ENCODE measurements around the gene FAF1.
"Not testable (repeated sequence)": the region's sequence is repeated elsewhere in the genome, so short reads cannot be mapped to it uniquely, and the experiment has no call there.

FAF1 gene

DNA sequence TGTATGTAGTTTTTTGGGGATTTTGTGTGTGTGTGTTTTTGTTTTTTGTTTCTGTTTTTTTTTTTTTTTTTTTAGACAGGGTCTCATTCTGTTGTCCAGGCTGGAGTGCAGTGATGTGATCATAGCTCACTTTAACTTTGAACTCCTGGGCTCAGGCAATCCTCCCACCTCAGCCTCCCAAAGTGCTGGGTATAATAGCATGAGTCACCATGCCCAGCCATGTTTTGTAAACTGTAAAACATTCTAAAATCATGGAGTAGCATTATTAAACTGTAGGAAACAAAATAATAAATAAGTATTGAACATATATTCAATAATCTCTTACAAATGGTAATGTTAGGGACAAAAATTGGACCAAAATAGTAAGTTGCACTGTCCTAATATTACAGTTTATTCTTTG is 124.0 kb downstream of the FAF1 start:
- no peak for DNase-seq

GRCh38 chr1:50833216-50833615 is 126.9 kb downstream of the FAF1 start:
- no peak for DNase-seq

GRCh38 chr1:50832167-50832566 is 127.9 kb downstream of the FAF1 start:
- no peak for DNase-seq

DNA sequence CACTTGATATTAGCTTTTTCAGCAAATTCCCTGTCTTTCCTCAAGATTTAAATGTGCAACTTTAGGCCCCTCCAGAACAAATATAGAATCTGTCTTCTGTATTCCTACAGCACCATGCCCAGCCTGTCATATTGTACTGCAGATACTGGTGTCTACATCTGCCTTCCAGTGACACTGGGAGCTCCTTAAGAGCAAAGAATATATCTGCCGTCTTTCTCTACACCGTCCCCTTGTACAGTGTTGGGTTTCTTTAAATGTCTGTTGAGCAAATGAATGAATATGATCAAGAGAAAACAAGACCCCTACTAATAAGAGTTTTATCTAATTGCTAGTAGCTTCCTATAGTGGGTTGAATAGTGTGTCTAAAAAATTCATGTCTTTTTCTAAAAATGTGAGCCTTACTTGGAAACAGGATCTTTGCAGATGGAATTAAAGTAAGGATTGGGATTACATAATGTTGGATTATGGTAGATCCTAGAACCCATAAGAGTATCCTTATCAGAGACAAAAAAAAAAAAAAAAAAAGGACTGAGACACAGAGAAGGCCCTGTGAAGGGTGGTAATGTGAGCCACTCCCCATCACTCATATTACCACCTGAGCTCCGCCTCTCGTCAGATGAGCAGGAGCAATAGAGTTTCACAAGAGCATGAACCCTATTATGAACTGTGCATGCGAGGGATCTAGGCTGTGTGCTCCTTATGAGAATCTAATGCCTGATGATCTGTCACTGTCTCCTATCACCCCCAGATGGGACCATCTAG is 128.6 kb downstream of the FAF1 start:
- no peak for DNase-seq

- no peak for DNase-seq
Observed at GRCh38 chr1:50830621-50831020, 129.4 kb downstream of the FAF1 start.

- no peak for DNase-seq
Observed at GRCh38 chr1:50829014-50829958, 130.8 kb downstream of the FAF1 start.

- no peak for DNase-seq
Observed at GRCh38 chr1:50827546-50827945, 132.5 kb downstream of the FAF1 start.

DNA sequence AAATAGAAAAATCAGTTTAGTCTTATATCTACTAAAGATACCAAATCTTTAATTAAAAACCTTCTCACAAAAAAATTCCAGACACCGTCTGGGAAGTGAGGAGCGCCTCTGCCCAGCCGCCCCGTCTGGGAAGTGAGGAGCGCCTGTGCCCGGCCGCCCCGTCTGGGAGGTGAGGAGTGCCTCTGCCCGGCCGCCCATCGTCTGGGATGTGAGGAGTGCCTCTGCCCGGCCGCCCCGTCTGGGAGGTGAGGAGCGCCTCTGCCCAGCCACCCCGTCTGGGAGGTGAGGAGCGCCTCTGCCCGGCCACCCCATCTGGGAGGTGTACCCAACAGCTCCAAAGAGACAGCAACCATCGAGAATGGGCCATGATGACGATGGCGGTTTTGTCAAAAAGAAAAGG is 133.3 kb downstream of the FAF1 start:
- DNase-seq: not testable (repeated sequence)

DNA sequence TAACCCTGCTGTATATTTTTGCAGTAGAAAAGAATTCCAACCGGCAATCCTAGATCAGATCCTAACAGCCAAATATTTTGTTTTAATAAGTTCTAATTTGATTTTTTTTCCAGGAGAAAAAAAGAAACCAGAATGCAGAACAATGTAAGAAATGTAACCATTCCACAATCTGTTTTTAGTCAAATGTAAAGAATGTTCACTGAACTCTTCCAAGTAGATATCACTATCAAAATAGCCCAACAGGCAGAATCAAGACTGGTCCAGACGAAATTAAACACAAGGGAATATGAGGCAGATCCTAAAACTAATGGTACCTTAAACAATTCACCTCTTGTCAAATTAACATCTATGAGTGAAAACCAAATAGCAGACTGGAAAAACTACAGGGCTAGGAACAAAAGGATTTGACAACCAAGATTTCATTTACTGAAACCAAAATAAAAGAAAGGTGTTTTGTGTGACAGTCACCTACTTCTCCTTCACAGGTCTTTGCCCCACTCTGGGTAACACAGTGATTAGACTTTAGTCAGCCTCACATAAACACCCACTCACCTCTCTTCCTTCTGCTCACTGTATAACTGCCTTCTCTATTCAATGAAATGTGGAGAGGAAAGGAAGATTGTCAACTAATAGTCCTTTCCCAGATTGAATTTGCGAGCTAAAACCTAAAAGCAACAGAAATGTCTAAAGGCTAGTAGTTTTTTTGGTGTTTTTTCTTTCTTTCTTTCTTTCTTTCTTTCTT is 137.9 kb downstream of the FAF1 start:
- DNase-seq: no peak

DNA sequence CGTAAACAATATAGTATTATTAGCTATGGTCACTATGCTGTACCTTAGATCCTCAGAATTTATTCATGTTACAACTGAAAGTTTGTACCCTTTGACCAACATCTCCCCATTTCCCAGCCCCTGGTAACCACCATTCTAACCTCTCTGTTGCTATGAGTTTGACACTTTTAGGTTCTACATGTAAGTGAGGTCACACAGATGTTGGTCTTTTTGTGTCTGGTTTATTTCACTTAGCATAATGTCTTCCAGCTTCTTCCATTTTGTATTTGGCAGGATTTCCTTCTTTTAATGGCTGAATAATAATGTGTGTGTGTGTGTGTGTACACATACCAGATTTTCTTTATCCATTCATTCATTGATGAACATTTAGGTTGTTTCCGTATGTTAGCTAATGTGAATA is 139.5 kb downstream of the FAF1 start:
- no peak for DNase-seq

GRCh38 chr1:50812346-50812745 is 147.7 kb downstream of the FAF1 start:
- DNase-seq: no peak

DNA sequence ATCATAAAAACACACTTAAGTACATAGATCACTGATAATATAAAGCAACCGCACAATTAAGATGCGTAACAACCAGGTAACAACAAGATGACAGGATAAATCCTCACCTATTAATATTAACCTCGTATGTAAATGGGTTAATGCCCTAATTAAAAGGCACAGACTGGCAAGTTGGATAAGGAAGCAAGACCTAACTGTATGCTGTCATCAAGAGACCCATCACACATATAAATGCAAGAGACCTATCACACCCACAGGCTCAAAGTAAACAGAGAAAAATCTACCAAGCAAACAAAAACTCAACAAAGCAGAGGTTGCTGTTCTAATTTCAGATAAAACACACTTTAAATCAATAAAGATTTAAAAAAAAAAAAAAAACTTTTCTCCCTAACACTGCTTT is 151.8 kb downstream of the FAF1 start:
- no peak for DNase-seq

GRCh38 chr1:50796272-50796671 is 163.8 kb downstream of the FAF1 start:
- DNase-seq: no peak

DNA sequence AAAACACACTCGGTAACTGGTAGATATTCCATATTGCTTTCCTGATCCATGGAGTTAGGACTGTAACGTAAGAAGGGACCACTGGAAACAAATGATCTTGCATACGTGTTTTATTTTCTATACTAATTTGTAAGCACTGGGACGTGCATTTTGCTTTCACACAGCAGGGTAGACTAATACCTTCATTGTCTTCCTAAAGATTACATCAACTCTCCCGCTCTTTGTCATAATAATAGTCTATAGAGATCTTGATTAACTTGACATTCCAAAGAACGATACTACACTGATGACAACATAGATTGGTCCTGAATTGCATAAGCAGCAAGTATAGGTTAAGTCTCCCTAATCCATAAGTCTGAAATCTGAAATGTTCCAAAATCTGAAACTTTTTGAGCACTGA is 166.5 kb downstream of the FAF1 start:
- DNase-seq: no peak

DNA sequence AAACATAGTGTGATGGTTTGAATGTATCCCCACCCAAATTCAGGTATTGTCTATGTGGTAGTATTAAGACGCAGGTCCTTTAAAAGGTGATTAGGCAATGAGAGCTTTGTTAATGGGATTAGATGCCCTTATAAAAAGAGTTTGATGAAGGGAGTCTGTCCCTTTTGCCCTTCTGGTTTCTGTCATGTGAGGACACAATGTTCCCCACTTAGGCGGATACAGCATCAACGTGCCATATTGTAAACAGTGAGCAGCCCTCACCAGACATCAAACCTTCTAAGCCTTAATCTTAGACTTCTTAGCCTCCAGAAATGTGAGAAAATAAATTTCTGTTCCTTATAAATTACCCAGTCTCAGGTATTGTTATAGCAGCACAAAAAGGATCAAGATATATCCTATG is 172.8 kb downstream of the FAF1 start:
- DNase-seq: no peak

DNA sequence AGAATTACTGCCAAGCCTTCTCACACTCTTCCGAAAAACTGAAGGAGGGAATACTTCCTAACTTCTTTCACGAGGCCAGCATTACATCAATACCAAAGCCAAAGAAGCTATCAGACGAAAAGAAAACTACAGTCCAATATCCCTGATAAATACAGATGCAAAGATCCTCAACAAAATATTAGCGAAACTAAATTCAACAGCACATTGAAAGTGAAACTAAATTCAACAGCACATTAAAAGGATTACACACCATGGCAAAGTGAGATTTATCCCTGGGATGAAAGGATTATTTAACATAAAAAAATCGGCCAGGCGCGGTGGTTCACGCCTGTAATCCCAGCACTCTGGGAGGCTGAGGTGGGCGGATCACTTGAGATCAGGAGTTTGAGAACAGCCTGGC is 176.8 kb downstream of the FAF1 start:
- no peak for DNase-seq

DNA sequence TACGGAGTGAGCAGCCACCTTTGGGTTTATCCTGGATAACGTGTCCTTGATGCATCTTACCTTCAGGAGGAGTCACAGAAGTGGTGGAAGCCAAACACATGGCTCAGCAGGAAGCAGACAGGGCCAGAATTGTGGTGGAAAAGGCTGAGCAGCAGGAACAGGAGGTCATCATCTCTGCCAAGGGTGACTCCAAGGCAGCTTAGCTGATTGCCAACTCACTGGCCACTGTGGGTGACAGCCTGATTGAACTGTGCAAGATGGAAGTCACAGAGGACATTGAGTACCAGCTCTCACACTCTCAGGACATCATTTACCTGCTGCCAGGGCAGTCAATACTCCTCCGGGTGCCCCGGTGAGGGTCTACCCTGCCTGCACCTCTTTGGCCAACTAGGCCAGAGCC is 179.3 kb downstream of the FAF1 start:
- DNase-seq: no peak

GRCh38 chr1:50779801-50780200 is 180.3 kb downstream of the FAF1 start:
- DNase-seq: no peak

DNA sequence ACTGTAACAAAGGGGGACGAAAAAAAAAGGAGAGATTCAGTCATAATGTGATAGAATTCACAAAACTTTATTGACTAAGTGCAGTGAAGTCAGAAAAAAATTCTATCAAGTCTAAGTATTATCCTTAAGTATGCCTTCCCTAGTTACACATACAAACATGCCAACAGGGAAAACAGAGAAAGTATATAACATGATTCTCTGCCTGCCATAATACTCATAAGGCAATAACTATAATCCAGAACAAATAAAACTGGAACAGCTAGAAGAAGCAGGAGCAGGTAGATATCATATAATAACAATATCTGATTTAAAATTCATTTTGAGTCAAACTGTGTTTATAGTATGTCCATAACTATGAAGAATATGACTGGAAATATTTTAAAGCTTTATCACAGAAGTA is 184.3 kb downstream of the FAF1 start:
- no peak for DNase-seq

DNA sequence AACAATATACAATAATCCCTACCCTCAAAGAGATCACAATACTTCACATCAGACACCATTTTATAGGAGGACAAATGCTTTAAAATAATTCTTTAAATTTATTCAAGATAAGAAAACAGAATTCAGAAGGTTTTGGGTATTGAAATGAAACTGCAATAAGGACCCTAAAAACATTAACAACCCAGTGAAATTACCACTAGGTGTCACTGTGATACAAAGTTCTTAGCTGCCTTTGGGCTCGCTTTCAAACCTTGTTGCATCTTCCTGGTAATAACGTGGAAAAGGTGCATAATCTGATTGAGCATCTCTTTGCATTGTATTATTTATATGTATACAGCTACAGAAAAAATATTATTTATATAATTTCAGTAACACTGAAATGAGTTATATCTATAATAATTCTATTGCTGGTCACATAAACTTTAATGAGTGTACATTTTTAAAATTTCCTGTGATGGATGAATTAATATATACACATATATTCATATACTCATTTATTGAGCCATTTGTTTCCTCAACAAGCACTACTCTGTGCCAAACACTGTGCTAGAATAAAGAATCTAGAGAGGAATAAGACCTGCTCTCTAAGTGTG is 185.2 kb downstream of the FAF1 start:
- peak; percentile 25 for DNase-seq

GRCh38 chr1:50766688-50767087 is 193.4 kb downstream of the FAF1 start:
- DNase-seq: no peak

DNA sequence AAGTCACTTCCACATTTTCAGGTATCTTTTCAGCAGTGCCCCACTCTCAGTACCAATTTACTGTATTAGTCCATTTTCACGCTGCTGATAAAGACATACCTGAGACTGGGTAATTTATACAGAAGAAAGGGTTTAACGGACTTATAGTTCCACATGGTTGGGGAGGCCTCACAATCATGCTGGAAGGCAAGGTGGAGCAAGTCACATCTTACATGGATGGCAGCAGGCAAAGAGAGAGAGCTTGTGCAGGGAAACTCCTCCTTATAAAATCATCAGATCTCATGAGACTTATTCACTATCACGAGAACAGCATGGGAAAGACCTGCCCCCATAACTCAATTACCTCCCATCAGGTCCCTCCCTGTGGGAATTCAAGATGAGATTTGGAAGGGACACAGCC is 203.5 kb downstream of the FAF1 start:
- DNase-seq: not testable (repeated sequence)

- not testable (repeated sequence) for DNase-seq
Observed at GRCh38 chr1:50754764-50755163, 205.3 kb downstream of the FAF1 start.
